ENCODE data around the gene GINS3. TPM values are rescaled to one million over a fixed set of nuclear protein-coding genes. Genes with fewer than 3 reads are reported as not detected.

The GINS3 gene
- total RNA-seq, 4 donors from 2014 or later = 0.77 to 5.9 (median 5.0) TPM

DNA sequence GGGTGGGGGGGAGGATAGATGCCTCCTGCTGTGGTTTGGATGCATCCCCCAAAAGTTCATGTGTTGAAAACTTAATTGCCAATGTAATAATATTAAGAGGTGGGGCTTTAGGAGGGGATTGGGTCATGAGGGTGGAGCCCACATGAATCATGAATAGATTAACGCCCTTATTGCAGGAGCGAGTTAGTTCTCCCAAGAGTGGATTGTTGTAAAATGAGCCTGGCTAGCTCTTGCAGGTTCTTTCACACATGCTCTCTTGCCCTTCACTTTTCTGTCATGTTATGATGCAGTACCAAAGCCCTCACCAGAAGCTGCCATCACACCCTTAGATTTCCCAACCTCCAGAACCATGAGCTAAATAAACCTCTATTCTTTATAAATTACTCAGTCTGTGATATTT, 52.0 kb downstream of the GINS3 start:
- TF ChIP-seq POLR2A (IDR thresholded peaks at IDR 0.05) = no peak
- TF ChIP-seq, protein P1, sequence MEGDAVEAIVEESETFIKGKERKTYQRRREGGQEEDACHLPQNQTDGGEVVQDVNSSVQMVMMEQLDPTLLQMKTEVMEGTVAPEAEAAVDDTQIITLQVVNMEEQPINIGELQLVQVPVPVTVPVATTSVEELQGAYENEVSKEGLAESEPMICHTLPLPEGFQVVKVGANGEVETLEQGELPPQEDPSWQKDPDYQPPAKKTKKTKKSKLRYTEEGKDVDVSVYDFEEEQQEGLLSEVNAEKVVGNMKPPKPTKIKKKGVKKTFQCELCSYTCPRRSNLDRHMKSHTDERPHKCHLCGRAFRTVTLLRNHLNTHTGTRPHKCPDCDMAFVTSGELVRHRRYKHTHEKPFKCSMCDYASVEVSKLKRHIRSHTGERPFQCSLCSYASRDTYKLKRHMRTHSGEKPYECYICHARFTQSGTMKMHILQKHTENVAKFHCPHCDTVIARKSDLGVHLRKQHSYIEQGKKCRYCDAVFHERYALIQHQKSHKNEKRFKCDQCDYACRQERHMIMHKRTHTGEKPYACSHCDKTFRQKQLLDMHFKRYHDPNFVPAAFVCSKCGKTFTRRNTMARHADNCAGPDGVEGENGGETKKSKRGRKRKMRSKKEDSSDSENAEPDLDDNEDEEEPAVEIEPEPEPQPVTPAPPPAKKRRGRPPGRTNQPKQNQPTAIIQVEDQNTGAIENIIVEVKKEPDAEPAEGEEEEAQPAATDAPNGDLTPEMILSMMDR (IDR thresholded peaks at IDR 0.05) = no peak
- intact Hi-C loops (cut with DNase I; ENCODE audit: low total_unique reads) = no loop called here
- no peak for DNase-seq

DNA sequence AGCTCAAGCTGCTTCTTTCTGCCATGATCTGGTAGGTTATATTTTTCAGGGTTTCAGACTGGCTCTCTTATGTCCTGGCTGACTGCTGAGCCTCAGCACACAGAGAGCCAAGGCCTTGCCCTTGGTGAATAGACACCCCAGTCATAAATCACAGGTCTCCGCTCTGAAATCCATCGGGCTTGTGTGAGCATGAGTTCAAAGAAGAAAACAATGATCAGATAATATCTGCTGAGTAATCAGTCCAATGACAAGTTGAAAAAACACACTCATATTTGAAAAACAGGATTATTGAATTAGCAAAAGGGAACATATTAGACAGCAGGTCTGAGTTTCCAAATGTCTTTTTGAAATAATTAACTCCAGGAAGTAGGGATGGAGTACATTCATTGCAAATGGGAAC, 56.6 kb downstream of the GINS3 start:
- intact Hi-C loops (cut with DNase I; ENCODE audit: low total_unique reads) = no loop called here
- TF ChIP-seq, protein P1 (IDR thresholded peaks at IDR 0.05) = no peak
- no peak for TF ChIP-seq POLR2A (IDR thresholded peaks at IDR 0.05)
- no peak for DNase-seq
- H3K27ac ChIP-seq = peak overlapping the region; percentile 80 to 83
- no peak overlapping the region for H3K4me3 ChIP-seq
- no peaks in the 10 kb centered on the region for H3K36me3 ChIP-seq
- H3K4me1 ChIP-seq = peaks cover 4 to 12% of the 10 kb centered on the region in 2 donors
- no peaks in the 10 kb centered on the region for H3K9me3 ChIP-seq
- no peaks in the 10 kb centered on the region for H3K27me3 ChIP-seq

More for the DNA sequence above, 52.0 kb downstream of the GINS3 start:
- H3K36me3 ChIP-seq = no peaks in the 10 kb centered on the region
- no peak overlapping the region for H3K4me3 ChIP-seq
- H3K4me1 ChIP-seq = no peaks in the 10 kb centered on the region
- no peak overlapping the region for H3K27ac ChIP-seq
- no peaks in the 10 kb centered on the region for H3K27me3 ChIP-seq
- H3K9me3 ChIP-seq = no peaks in the 10 kb centered on the region

DNA sequence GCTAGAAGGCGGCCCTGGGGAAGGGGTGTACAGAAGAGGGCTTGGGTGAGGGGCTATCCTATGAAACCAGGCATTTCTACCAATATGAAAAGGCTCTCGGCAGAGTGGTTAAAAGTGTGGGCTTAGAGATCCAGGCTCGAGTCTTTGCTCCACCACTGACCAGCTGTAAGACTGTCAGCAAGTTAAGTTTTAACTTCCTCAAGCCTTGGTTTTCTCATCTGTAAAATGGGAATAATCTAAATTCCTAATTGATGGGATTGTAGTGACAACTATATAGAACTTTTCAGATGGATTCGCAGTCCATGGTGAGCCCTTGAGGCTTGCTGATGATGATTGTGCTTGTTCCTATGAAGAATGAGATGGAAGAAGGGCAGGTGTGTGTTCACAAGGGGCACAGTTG, 57.0 kb downstream of the GINS3 start:
- no peak for DNase-seq
- no peaks in the 10 kb centered on the region for H3K9me3 ChIP-seq
- peaks cover 4 to 12% of the 10 kb centered on the region in 2 donors for H3K4me1 ChIP-seq
- TF ChIP-seq, protein P1 (IDR thresholded peaks at IDR 0.05) = no peak
- TF ChIP-seq POLR2A (IDR thresholded peaks at IDR 0.05) = no peak
- no peaks in the 10 kb centered on the region for H3K36me3 ChIP-seq
- H3K27ac ChIP-seq = peak overlapping the region; percentile 80 to 83
- intact Hi-C loops (cut with DNase I; ENCODE audit: low total_unique reads) = no loop called here
- no peak overlapping the region for H3K4me3 ChIP-seq
- no peaks in the 10 kb centered on the region for H3K27me3 ChIP-seq

DNA sequence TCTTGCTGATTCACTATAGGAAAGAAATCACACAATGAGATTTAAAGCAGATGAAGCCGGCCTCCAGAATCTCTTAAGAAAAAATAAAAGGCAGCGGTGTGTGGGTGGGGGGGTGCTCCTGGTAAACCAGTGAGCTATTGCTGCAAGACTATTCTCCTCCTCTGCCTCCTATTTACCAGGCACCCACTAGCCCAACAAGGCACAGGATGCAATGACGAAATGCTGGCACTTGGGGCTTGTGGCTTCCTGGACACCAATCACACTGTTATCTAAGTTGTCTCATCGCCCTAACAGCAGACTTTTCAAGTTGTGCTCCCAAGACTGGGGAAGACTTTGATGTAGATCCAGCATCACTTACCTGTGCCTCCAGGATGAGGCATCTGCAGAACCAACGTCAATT, 57.5 kb downstream of the GINS3 start:
- DNase-seq = no peak
- Histone ChIP-seq H3K27me3 (no peaks in the 10 kb centered on the region), H3K9me3 (no peaks in the 10 kb centered on the region), H3K4me3 (no peak overlapping the region), H3K36me3 (no peaks in the 10 kb centered on the region), H3K4me1 (peaks cover 4 to 12% of the 10 kb centered on the region in 2 donors), H3K27ac (peak overlapping the region; percentile 80 to 83)
- intact Hi-C loops (cut with DNase I; ENCODE audit: low total_unique reads) = no loop called here
- TF ChIP-seq POLR2A (IDR thresholded peaks at IDR 0.05) = no peak
- TF ChIP-seq, protein P1 (IDR thresholded peaks at IDR 0.05) = no peak

DNA sequence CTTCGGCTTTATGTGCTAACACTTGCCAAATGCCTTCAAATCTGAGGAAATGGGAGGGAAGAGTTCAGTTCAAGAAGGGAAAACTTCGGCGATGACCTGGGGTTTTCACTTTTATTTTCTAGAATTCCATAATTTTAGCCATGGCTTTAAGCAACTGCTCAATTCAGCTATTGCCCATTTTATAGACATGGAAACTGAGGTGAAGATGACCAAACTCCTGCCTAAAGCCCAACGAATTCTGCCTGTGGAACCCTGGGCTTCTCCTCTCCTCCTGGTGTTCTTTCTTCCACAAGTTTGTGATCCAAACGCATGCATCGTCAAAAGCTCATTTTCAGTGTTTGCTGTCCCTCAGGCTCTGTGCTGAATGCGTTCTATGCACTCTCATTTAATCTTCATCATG, 58.3 kb downstream of the GINS3 start:
- DNase-seq = no peak
- no peaks in the 10 kb centered on the region for H3K9me3 ChIP-seq
- peaks cover 4 to 12% of the 10 kb centered on the region in 2 donors for H3K4me1 ChIP-seq
- no peak overlapping the region for H3K4me3 ChIP-seq
- TF ChIP-seq, protein P1 (IDR thresholded peaks at IDR 0.05) = no peak
- no peak for TF ChIP-seq POLR2A (IDR thresholded peaks at IDR 0.05)
- H3K27me3 ChIP-seq = no peaks in the 10 kb centered on the region
- H3K36me3 ChIP-seq = no peaks in the 10 kb centered on the region
- H3K27ac ChIP-seq = peak overlapping the region; percentile 80 to 83
- intact Hi-C loops (cut with DNase I; ENCODE audit: low total_unique reads) = no loop called here

Measured in uterus (tissue), 4 donors.